HEK293 (cell line): Measurements from ENCODE around the gene SPTAN1.

ENCODE experiments used
- CTCF ChIA-PET: fragments of 350-600 bp; formaldehyde crosslinking; extraction: SDS; loops from one replicate; lab custom pipeline; 2021; ENCODE audit warnings: antibody characterized with exemption; lab: Yijun Ruan, JAX
- POLR2A ChIA-PET: fragments of 300-600 bp; formaldehyde crosslinking; extraction: SDS; loops from one replicate; lab custom pipeline; 2020; ENCODE audit warnings: antibody characterized with exemption, inconsistent platforms; lab: Yijun Ruan, JAX
- H3K27ac ChIP-seq: fragments of 200-500 bp; sonication (Bioruptor generic); 2 replicates; pipeline ENCODE4 v1.5.1; 2014; ENCODE audit warnings: low read depth, low read length, control low read depth, inconsistent platforms; ENCODE audit errors: extremely low read depth
- H3K36me3 ChIP-seq, 2 experiments: fragments of 200-500 bp in 1 of 2; sonication (Bioruptor generic) in 1 of 2; 1 replicate in 1 of 2; 2 replicates in 1 of 2; pipeline ENCODE4 v1.5.1; 2014 to 2017; ENCODE audit warnings: inconsistent platforms in 2 of 2, low read length in 2 of 2; ENCODE audit not compliant: control insufficient read depth in 2 of 2, insufficient read depth in 1 of 2
- H3K4me1 ChIP-seq: fragments of 200-500 bp; sonication (Bioruptor generic); 2 replicates; pipeline ENCODE4 v1.5.1; 2014; ENCODE audit warnings: mild to moderate bottlenecking, low read length, inconsistent platforms; ENCODE audit not compliant: control insufficient read depth, insufficient read depth
- H3K4me3 ChIP-seq: 2 replicates; pipeline ENCODE4 v1.5.1; 2011; ENCODE audit warnings: low read depth, mild to moderate bottlenecking, control low read depth, low read length, moderate library complexity
- H3K9me3 ChIP-seq: fragments of 200-500 bp; sonication (Bioruptor generic); 2 replicates; pipeline ENCODE4 v1.5.1; 2014; ENCODE audit warnings: low read depth, low read length, inconsistent platforms; ENCODE audit not compliant: control insufficient read depth, insufficient read depth
- EGR2 ChIP-seq: fragments of 450-650 bp; formaldehyde crosslinking; IDR thresholded peaks from 2 replicates; pipeline ENCODE4 v1.5.1; 2016; ENCODE audit warnings: low read depth, missing biosample characterization, missing genetic modification characterization
- ZBTB20 ChIP-seq: fragments of 450-650 bp; formaldehyde crosslinking; IDR thresholded peaks from 2 replicates; pipeline ENCODE4 v1.5.1; 2016; ENCODE audit warnings: missing biosample characterization, missing genetic modification characterization
- ZBTB48 ChIP-seq: fragments of 450-650 bp; formaldehyde crosslinking; IDR thresholded peaks from 2 replicates; pipeline ENCODE4 v1.5.1; 2016; ENCODE audit warnings: missing biosample characterization, missing genetic modification characterization
- ZBTB7A ChIP-seq: fragments of 450-650 bp; formaldehyde crosslinking; IDR thresholded peaks from 2 replicates; pipeline ENCODE4 v1.5.1; 2016; ENCODE audit warnings: low read depth, missing biosample characterization, missing genetic modification characterization
- ZFHX2 ChIP-seq: fragments of 450-650 bp; formaldehyde crosslinking; conservative IDR thresholded peaks from 2 replicates; pipeline ENCODE4 v1.5.1; 2016; ENCODE audit warnings: missing biosample characterization, missing genetic modification characterization
- ZNF138 ChIP-seq: fragments of 450-650 bp; formaldehyde crosslinking; IDR thresholded peaks from 2 replicates; pipeline ENCODE4 v1.5.1; 2016; ENCODE audit warnings: missing biosample characterization, missing genetic modification characterization, borderline replicate concordance
- ZNF223 ChIP-seq: fragments of 450-650 bp; formaldehyde crosslinking; IDR thresholded peaks from 2 replicates; pipeline ENCODE4 v1.5.1; 2016; ENCODE audit warnings: missing biosample characterization, missing genetic modification characterization
- ZNF311 ChIP-seq: fragments of 450-650 bp; formaldehyde crosslinking; IDR thresholded peaks from 2 replicates; pipeline ENCODE4 v1.5.1; 2017; ENCODE audit warnings: missing biosample characterization, missing genetic modification characterization, borderline replicate concordance
- ZNF335 ChIP-seq: fragments of 450-650 bp; formaldehyde crosslinking; conservative IDR thresholded peaks from 2 replicates; pipeline ENCODE4 v1.5.1; 2016; ENCODE audit warnings: missing biosample characterization, missing genetic modification characterization
- ZNF341 ChIP-seq: fragments of 450-650 bp; formaldehyde crosslinking; IDR thresholded peaks from 2 replicates; pipeline ENCODE4; 2016; ENCODE audit warnings: low read depth, missing biosample characterization, missing genetic modification characterization
- ZNF529 ChIP-seq: fragments of 450-650 bp; formaldehyde crosslinking; IDR thresholded peaks from 2 replicates; pipeline ENCODE4 v1.5.1; 2017; ENCODE audit warnings: missing genetic modification characterization, missing biosample characterization; ENCODE audit not compliant: insufficient replicate concordance
- ZNF600 ChIP-seq: fragments of 450-650 bp; formaldehyde crosslinking; IDR thresholded peaks from 2 replicates; pipeline ENCODE4 v1.5.1; 2016; ENCODE audit warnings: missing biosample characterization, missing genetic modification characterization
- ZNF624 ChIP-seq: fragments of 450-650 bp; formaldehyde crosslinking; IDR thresholded peaks from 2 replicates; pipeline ENCODE4 v1.5.1; 2017; ENCODE audit warnings: missing biosample characterization, missing genetic modification characterization
- ZNF785 ChIP-seq: fragments of 450-650 bp; formaldehyde crosslinking; IDR thresholded peaks from 2 replicates; pipeline ENCODE4 v1.5.1; 2016; ENCODE audit warnings: missing biosample characterization, missing genetic modification characterization
- TF ChIP-seq, protein P1 (sequence below): fragments of 450-650 bp; formaldehyde crosslinking; IDR thresholded peaks from 2 replicates; pipeline ENCODE4 v1.5.1; 2017; ENCODE audit warnings: missing biosample characterization, missing genetic modification characterization
- TF ChIP-seq, protein P2 (sequence below): fragments of 450-650 bp; formaldehyde crosslinking; IDR thresholded peaks from 2 replicates; pipeline ENCODE4 v1.5.1; 2016; ENCODE audit warnings: missing biosample characterization, missing genetic modification characterization
- TF ChIP-seq, protein P3 (sequence below): fragments of 450-650 bp; formaldehyde crosslinking; IDR thresholded peaks from 2 replicates; pipeline ENCODE4 v1.5.1; 2016; ENCODE audit warnings: missing biosample characterization, missing genetic modification characterization
- TF ChIP-seq, protein P4 (sequence below): fragments of 450-650 bp; formaldehyde crosslinking; IDR thresholded peaks from 2 replicates; pipeline ENCODE4 v1.5.1; 2016; ENCODE audit warnings: missing biosample characterization, missing genetic modification characterization

The SPTAN1 gene

DNA sequence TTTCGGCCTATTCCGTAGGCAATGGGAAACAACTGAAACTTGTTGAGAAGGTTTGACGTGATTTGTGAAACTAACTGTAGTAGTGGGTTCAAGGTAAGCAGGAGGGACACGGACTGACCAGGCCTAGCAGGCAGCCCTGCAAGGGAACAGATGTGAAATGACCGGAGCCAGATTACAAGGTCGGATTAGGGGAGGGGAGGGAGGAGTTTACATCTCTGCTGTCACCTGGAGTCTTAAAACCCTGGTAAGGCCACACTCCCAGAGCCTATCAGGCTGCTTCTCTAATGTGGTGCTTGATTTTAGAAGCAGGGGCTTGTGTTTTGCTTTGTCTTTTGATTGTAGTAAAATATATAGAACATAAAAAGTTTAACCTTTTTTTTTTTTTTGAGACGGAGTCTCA is 3.5 kb upstream of the SPTAN1 start (continued):
- TF ChIP-seq ZNF529 (tag by site-specific recombination) (no peak), ZBTB48 (tag by site-specific recombination) (no peak), ZNF624 (tag by site-specific recombination) (no peak), ZNF341 (tag by site-specific recombination) (no peak), ZNF785 (tag by site-specific recombination) (no peak)
- TF ChIP-seq, protein P1, sequence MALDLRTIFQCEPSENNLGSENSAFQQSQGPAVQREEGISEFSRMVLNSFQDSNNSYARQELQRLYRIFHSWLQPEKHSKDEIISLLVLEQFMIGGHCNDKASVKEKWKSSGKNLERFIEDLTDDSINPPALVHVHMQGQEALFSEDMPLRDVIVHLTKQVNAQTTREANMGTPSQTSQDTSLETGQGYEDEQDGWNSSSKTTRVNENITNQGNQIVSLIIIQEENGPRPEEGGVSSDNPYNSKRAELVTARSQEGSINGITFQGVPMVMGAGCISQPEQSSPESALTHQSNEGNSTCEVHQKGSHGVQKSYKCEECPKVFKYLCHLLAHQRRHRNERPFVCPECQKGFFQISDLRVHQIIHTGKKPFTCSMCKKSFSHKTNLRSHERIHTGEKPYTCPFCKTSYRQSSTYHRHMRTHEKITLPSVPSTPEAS, result no peak
- TF ChIP-seq, protein P2, sequence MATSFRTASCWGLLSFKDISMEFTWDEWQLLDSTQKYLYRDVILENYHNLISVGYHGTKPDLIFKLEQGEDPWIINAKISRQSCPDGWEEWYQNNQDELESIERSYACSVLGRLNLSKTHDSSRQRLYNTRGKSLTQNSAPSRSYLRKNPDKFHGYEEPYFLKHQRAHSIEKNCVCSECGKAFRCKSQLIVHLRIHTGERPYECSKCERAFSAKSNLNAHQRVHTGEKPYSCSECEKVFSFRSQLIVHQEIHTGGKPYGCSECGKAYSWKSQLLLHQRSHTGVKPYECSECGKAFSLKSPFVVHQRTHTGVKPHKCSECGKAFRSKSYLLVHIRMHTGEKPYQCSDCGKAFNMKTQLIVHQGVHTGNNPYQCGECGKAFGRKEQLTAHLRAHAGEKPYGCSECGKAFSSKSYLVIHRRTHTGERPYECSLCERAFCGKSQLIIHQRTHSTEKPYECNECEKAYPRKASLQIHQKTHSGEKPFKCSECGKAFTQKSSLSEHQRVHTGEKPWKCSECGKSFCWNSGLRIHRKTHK, result no peak
- TF ChIP-seq, protein P3, sequence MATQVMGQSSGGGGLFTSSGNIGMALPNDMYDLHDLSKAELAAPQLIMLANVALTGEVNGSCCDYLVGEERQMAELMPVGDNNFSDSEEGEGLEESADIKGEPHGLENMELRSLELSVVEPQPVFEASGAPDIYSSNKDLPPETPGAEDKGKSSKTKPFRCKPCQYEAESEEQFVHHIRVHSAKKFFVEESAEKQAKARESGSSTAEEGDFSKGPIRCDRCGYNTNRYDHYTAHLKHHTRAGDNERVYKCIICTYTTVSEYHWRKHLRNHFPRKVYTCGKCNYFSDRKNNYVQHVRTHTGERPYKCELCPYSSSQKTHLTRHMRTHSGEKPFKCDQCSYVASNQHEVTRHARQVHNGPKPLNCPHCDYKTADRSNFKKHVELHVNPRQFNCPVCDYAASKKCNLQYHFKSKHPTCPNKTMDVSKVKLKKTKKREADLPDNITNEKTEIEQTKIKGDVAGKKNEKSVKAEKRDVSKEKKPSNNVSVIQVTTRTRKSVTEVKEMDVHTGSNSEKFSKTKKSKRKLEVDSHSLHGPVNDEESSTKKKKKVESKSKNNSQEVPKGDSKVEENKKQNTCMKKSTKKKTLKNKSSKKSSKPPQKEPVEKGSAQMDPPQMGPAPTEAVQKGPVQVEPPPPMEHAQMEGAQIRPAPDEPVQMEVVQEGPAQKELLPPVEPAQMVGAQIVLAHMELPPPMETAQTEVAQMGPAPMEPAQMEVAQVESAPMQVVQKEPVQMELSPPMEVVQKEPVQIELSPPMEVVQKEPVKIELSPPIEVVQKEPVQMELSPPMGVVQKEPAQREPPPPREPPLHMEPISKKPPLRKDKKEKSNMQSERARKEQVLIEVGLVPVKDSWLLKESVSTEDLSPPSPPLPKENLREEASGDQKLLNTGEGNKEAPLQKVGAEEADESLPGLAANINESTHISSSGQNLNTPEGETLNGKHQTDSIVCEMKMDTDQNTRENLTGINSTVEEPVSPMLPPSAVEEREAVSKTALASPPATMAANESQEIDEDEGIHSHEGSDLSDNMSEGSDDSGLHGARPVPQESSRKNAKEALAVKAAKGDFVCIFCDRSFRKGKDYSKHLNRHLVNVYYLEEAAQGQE, result no peak

DNA sequence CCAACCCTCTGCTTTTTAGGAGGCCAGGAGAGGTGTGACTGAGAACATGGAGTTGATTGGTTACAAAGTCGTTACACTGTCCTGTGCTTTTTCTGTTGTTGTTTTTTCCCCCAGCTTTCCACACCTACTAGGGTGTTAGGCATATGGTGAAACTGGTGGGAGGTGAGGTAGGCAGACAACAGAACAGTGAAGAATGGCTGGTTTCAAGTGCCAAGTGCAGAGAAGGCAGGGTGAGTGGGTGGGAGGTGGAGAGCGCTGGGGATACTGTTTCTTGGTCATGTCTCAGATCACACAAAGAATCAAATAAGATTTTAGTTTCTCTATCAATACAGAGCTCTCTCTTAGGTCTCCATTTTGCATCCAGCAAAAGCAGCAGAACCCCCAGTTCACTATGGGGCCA is 2.2 kb upstream of the SPTAN1 start:
- H3K4me3 ChIP-seq, result no peak overlapping the region
- POLR2A ChIA-PET, result interaction anchor here (0.9 to 2.3 kb wide), 4 partner anchors 9 to 46 kb away, joined by 3 to 7 read pairs (median 4); partner anchors contain the start of gene GLE1
- TF ChIP-seq EGR2 (peak; percentile 97), ZNF138 (tag by site-specific recombination) (no peak), ZFHX2 (peak; percentile 98)

DNA sequence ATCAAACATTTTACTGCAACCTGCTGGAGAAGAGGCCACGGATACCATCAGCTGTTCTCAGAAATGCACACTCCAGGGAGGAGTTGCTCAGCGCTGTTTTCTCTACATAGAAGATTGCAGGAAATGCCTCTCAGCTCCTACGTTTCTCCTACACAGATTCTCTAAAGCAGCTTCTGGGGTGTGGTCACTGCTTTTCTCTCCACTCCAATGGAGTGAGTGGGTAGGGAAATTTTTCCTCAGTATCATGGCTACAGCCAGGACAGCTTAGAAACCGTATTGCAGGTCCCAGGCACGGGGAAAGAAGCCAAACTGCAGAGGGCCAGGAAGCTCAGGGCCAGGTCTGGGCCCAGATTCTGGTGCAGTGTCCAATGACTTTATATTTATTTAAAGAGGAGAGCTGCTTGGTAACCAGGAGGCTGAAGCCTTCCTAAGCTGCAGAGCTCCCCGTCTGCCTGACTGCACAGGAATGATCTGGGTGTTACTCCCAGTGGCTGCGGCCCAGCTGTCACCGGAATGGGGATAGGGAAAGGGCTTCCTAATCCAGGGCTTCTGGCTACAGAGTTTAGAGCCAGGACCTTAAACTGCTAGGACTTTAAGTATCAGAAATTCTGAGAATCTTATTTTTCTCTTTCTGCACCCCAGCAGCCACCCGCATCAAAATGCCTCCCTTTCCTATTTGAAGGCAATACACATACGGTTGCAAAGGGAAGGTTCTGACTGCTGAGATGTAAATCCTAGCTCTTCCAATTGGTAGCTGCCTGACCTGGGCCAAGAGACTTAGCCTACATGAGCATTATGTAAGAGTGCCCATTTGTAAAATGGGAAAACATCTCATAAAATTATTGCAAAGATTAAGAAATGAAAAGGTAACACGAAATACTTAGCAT is 1.4 kb upstream of the SPTAN1 start:
- Histone ChIP-seq H3K4me3 (no peak overlapping the region), H3K9me3 (no peaks in the 10 kb centered on the region), H3K27ac (no peak overlapping the region), H3K4me1 (peaks cover 9% of the 10 kb centered on the region), H3K36me3 (no peaks in the 10 kb centered on the region)
- peak; percentile 81 for TF ChIP-seq ZNF341 (tag by site-specific recombination)
- peak; percentile 35 for TF ChIP-seq ZNF335 (tag by site-specific recombination)
- peak; percentile 38; the same call in 1 of the 2 replicates for TF ChIP-seq ZBTB20 (tag by site-specific recombination)
- no peak for TF ChIP-seq ZBTB7A (tag by site-specific recombination)
- no peak for TF ChIP-seq ZNF223 (tag by site-specific recombination)
- TF ChIP-seq, protein P4, sequence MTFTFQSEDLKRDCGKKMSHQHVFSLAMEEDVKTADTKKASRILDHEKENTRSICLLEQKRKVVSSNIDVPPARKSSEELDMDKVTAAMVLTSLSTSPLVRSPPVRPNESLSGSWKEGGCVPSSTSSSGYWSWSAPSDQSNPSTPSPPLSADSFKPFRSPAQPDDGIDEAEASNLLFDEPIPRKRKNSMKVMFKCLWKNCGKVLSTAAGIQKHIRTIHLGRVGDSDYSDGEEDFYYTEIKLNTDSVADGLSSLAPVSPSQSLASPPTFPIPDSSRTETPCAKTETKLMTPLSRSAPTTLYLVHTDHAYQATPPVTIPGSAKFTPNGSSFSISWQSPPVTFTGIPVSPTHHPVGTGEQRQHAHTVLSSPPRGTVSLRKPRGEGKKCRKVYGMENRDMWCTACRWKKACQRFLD (tag by site-specific recombination), result no peak
- peak; percentile 18; the same call in 1 of the 2 replicates for TF ChIP-seq EGR2
- TF ChIP-seq ZNF600 (tag by site-specific recombination), result no peak
- TF ChIP-seq ZNF311 (tag by site-specific recombination), result no peak
- CTCF ChIA-PET, result interaction anchor here (0.5 to 2.5 kb wide), 8 partner anchors 9 to 460 kb away, joined by 3 to 12 read pairs (median 4); no protein-coding TSS in a partner anchor
- POLR2A ChIA-PET, result interaction anchor here (0.5 to 3.0 kb wide), 13 partner anchors 8 to 160 kb away, joined by 3 to 20 read pairs (median 6); partner anchors contain the start of gene GLE1

More for the DNA sequence above, 2.2 kb upstream of the SPTAN1 start:
- Histone ChIP-seq H3K4me1 (peaks cover 7% of the 10 kb centered on the region), H3K9me3 (no peaks in the 10 kb centered on the region), H3K36me3 (no peaks in the 10 kb centered on the region), H3K27ac (no peak overlapping the region)
- CTCF ChIA-PET, result interaction anchor here (0.5 to 0.8 kb wide), 4 partner anchors 10 to 56 kb away, joined by 3 to 4 read pairs (median 4); no protein-coding TSS in a partner anchor
